Measurements from ENCODE around the gene TSPAN32.
"Not testable (repeated sequence)": the region's sequence is repeated elsewhere in the genome, so short reads cannot be mapped to it uniquely, and the experiment has no call there.

TSPAN32 gene

DNA sequence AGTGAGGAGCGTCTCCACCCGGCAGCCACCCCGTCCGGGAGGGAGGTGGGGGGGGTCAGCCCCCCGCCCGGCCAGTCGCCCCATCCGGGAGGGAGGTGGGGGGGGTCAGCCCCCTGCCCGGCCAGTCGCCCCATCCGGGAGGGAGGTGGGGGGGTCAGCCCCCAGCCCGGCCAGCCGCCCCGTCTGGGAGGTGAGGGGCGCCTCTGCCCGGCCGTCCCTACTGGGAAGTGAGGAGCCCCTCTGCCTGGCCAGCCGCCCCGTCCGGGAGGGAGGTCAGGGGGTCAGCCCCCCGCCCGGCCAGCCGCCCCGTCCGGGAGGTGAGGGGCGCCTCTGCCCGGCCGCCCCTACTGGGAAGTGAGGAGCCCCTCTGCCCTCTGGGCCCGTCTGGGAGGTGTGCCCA lies 30.8 kb downstream of the TSPAN32 start:
- DNase-seq (ENCODE audit: extremely low read depth in 1 of 2, low read depth in 1 of 2), result not testable (repeated sequence)

DNA sequence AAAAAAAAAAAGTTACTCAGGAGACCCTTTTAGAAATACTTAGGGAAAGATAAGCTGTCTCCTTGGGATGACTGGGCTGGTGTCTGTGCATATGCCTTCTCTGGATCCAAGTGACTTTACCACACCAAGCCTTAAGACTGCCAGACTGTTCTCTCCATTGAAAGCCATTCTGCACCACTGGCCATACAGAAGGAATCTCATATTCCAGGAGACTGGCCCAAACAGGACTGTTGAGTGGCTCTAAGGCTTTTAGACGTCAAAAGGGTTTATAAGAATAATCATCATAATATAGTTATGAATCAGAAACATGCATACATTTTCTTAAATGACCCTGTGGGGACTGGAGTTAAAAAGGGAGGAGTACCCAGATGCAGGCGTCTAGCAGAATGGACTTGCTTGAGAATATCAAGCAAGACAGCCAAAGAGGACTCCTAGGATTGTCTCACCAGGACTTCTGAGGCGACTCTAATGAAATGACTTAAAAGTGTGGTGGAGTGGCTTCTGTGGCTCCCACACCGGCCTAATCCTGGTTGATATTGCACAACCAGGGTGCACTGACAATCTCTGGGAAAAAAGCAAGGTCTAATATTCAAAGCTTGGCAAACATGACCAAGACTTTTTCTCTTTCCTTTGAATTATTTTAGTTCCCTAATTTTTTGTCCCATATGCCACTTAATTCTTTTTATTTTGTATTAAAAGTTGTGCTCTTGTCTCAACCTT lies 31.8 kb downstream of the TSPAN32 start:
- DNase-seq (ENCODE audit: extremely low read depth in 1 of 2, low read depth in 1 of 2), result not testable (repeated sequence)

DNA sequence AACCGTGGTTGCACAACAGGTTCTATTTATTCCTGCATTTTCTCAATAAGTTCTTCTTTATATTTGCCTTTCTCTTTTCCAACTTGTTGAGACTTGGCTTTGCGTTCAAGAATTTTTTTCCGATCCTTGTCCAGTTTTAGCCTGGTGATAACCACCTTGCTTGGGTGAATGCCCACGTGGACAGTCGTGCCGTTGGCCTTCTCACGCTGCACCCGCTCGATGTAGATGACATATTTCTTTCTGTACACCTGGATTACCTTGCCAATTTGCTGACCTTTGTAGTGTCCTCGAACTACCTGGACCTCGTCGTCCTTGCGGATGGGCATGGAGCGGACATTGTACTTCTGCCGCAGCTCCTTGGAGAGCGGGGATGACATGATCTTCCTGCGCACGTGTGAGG lies 33.5 kb downstream of the TSPAN32 start:
- DNase-seq (ENCODE audit: extremely low read depth in 1 of 2, low read depth in 1 of 2), result not testable (repeated sequence)

DNA sequence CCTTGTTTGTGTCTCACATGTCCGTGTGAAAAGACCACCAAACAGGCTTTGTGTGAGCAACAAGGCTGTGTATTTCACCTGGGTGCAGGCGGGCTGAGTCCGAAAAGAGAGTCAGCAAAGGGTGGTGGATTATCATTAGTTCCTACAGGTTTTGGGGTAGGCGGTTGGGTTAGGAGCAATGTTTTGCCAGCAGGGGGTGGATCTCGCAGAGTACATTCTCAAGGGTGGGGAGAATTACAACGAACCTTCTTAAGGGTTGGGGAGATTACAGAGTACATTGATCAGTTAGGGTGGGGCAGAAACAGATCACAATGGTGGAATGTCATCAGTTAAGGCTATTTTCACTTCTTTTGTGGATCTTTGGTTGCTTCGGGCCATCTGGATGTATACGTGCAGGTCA lies 36.9 kb downstream of the TSPAN32 start:
- not testable (repeated sequence) for DNase-seq (ENCODE audit: extremely low read depth in 1 of 2, low read depth in 1 of 2)

DNA sequence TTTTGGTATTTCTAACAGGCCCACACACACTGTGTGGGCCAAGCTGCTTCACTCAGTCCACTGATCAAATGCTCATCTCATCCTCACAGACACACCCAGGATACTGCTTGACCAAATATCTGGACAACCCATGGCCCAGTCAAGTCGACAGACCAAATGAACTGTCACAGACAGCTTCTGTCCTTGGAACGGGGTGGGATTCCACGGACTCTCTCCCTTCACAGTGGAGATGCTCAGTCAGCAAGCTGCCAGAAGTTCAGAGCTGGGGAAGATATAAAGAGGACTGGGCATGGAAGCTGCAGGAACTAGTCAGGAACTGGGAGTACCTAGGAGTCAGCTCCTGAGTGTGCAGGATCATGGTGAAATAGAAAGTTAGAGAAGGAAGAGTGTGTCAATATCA lies 40.7 kb downstream of the TSPAN32 start:
- no peak for DNase-seq (ENCODE audit: extremely low read depth in 1 of 2, low read depth in 1 of 2)

DNA sequence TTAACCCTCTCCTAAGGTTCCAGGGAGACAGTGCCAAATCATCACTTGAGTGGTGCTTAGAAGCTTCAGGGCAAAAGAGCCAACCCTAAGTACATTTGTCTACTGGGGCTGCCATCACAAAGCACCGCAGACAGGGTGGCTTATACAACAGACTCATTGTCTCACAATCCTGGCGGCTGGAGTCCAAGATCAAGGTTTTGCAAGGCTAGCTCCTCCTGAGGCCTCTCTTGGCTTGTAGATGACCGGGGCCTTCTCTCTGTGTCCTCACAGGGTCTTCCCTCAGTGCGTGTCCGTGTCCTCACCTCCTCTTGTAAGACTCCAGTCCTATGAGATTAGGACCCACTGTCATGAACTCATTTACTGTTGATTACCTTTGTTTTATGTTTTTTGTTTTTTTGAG lies 41.2 kb downstream of the TSPAN32 start:
- DNase-seq (ENCODE audit: extremely low read depth in 1 of 2, low read depth in 1 of 2), result no peak

DNA sequence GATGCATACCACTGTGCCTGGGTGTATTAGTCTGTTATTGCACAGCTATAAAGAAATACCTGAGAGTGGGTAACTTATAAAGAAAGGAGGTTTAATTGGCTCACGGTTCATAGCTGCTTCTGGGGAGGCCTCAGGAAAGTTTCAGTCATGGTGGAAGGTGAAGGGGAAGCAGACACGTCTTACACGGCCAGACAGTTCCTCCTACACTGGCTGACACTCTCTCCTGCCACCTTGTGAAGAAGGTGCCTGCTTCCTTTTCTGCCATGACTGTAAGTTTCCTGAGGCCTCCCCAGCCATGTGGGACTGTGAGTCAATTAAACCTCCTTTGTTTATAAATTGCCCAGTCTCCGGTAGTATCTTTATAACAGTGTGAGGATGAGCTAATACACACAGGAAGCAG lies 41.7 kb downstream of the TSPAN32 start:
- no peak for DNase-seq (ENCODE audit: extremely low read depth in 1 of 2, low read depth in 1 of 2)

DNA sequence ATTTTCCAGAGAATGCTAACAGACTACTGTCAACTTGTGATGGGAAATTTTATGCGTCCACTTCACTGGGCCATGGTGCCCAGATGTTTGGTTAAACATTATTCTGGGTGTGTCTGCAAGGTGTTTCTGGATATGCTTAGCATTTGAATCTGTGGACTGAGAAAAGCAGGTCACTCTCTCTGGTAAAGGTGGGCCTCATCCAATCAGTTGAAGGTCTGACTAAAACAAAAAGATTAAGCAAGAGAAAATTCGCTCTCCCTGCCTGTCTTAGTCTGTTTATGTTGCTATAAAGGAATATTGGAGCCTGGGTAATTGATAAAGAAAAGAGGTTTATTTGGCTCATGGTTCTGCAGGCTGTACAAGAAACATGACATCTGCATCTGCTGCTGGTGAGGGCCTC lies 43.2 kb downstream of the TSPAN32 start:
- DNase-seq (ENCODE audit: extremely low read depth in 1 of 2, low read depth in 1 of 2), result no peak

DNA sequence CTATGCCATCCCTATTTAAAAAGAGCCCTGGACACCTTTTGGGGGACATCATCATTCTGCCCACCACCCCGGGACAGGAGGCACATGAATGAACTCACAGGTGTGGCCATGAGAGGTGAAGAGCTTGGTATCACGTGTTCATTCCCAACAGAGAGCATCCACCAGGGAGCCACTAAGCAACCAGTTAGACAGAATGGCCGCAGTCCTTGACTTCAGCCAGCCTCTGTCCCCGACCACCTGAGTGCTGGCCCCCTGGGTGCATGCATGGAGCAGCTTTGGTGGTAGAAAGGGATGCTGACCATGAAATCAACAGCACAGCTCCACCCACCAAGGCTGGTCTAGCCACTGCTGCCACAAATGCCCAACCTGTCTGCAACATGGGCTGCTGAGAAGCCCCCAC lies 44.2 kb downstream of the TSPAN32 start:
- DNase-seq (ENCODE audit: extremely low read depth in 1 of 2, low read depth in 1 of 2), result no peak

DNA sequence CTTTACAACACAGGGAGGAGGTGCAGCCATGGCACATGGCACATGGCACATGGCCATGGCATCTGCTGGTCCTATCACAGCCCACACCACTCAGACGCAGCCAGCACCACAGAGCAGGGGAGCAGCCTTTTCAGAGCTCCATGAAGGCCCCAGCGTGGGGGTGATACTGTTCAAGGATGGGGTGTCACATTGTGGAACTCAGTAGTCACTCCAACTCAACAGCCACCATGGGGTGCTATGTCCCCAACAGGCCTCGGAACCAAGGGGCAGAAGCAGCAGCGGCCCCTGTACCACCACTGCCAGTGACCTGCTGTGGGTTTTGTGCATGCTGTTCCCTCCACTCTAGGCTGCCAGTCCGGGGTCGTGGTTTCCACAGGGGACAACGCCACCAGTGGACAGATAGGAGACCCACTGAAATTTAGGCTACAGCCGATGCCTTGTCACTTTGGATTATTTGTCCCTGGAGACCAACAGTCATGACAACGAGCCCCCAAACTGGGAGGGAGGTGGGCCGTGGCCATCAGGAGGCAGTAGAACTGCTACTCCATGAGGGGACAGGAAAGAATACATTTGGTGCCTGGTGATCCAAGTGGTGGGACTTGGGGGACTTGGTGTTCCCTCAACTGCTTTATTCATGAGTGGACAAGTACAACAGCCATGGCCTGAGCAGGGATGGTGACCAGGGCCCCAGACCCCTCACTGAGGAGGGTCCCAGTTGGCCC lies 44.9 kb downstream of the TSPAN32 start:
- no peak for DNase-seq (ENCODE audit: extremely low read depth in 1 of 2, low read depth in 1 of 2)

DNA sequence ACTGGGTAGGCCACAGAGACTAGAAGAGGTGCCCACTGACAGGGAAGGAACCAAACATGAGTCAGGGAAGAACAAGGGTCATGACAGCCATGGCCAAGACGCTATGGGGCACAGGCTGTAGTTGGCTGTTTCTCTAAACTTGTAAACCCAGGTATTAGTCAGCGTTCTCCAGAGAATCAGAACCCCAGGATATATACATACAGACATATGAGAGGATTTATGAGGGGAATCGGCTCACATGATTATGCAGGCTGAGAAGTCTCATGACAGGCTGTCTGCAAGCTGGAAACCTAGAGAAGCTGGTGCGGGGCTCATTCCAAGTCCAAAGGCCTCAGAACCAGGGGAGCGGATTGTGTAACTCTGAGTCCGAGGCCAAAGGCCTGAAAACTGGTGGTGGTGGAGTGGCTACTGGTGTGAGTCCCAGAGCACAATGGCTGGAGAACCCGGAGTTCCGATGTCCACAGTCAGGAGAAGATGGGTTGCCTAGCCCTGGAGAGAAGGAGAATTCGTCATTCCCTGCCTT lies 45.6 kb downstream of the TSPAN32 start:
- DNase-seq (ENCODE audit: extremely low read depth in 1 of 2, low read depth in 1 of 2), result no peak

DNA sequence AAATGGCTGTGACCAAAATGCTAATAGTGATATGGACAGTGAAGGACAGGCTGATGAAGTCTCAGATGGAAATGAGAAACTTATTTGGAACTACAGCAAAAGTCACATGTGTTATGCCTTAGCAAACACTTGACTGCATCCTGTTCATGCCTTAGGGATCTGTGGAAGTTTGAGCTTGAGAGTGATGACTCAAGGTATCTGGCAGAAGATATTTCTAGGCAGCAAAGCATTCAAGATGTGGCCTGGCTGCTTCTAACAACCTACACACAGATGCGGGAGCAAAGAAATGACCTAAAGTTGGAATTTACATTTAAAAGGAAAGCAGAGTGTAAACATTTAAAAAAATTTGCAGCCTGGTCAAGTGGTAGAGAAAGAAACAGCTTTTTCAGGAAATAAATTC lies 47.2 kb downstream of the TSPAN32 start:
- no peak for DNase-seq (ENCODE audit: extremely low read depth in 1 of 2, low read depth in 1 of 2)

DNA sequence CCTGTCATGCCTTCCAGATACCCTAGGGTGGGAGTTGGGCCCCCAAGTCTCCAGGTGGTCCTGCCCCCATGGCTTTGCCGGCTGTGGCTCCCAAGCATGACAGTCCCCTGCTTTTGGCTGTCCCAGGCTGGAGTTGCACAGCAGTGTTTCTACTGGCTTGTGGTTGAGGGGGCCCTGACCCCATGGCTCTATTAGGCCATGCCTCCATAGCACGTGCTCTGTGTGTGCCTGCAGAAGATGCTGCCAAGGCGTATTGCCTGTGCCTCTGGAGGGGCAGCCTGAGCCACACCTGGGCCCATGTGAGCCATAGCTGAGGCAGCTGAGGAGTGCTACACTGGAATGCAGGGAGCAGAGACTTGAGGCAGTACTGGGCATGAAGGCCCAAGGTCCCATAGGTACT lies 49.9 kb downstream of the TSPAN32 start:
- DNase-seq (ENCODE audit: extremely low read depth in 1 of 2, low read depth in 1 of 2), result no peak

DNA sequence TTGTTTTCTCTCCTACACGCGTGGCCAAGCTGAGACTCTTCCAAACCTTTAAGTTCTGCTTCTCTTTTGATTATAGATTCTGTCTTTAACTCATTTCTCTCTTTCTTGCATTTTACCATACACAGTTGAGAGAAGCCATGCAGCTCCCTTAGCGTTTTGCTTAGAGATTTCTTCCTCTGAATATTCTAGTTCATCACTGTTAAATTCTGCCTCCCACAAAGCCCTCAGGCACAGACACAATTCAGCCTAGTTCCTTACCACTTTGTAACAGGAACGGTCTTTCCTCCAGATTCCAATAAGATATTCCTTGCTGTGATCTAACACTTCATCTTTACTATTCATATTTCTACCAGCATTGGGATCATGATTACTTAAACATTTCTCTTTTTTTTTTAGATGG lies 50.6 kb downstream of the TSPAN32 start:
- no peak for DNase-seq (ENCODE audit: extremely low read depth in 1 of 2, low read depth in 1 of 2)

DNA sequence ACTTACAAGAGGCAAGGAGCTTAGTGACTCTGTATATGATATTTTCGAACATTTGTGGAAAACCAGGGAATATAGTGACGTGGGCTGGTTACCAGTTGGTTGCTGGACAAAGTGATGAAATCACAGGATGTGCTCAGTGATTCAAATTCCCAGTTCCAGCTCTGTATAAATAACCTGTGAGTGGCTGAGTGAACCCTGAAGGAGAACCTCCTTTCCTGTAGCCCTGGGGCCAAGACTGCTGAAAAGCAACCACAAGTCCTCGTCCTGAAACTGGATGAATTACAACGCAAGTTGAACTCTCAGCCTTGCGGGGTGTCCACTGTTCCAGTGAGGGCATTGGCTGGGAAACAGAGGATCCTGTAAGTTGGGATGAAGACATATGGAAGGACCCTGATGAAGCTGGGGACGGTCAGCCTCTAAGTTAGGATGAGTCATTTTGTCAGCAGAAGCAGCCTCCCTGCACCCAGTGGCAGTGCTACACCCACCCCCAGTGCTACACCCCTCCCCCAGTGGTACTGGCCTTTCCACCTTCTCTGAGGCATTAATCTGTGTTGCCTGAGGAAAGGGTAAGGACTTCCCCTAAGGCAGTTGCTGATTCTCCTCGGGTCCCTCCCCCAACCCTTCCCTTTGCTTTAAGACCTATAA lies 53.3 kb downstream of the TSPAN32 start:
- no peak for DNase-seq (ENCODE audit: extremely low read depth in 1 of 2, low read depth in 1 of 2)

DNA sequence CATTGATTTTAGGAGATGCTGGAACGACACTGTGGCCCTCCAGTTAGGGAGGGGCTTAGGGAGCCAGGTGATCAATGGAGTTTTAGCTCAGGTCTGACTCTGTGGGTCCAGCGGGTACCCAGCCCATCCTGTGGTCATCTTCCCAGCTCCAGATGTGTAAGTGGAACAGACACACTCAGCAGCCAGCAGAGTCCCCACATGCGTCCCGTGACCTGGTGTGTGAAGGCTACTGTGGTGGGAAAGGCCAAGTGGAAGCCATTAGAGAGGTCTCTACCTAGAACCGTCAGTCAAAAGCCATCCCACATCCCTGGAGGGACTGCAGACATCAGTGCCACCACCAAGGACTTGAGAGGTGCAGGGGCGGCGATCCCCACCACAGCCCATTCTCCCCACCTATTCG lies 55.4 kb downstream of the TSPAN32 start:
- DNase-seq (ENCODE audit: extremely low read depth in 1 of 2, low read depth in 1 of 2), result no peak

DNA sequence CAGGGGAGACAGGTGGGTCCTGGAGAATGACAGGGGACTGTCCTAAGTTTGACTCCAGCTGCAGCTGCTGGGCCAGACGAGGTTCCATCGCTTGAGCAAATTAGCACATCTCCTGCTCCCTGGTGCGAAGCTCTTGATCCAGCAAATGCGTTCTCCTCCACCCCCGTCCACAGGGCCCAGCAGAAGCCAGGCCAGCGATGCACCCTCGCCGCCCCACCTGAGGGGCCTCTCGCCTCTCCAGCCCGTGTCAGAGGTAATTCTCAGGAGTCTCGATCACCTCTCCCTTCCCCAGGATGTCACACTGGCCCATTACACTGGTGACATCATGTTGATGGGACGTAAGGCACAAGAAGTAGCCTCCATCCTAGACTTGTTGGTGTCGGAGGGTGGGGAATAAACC lies 55.8 kb downstream of the TSPAN32 start:
- DNase-seq (ENCODE audit: extremely low read depth in 1 of 2, low read depth in 1 of 2), result not testable (repeated sequence)

DNA sequence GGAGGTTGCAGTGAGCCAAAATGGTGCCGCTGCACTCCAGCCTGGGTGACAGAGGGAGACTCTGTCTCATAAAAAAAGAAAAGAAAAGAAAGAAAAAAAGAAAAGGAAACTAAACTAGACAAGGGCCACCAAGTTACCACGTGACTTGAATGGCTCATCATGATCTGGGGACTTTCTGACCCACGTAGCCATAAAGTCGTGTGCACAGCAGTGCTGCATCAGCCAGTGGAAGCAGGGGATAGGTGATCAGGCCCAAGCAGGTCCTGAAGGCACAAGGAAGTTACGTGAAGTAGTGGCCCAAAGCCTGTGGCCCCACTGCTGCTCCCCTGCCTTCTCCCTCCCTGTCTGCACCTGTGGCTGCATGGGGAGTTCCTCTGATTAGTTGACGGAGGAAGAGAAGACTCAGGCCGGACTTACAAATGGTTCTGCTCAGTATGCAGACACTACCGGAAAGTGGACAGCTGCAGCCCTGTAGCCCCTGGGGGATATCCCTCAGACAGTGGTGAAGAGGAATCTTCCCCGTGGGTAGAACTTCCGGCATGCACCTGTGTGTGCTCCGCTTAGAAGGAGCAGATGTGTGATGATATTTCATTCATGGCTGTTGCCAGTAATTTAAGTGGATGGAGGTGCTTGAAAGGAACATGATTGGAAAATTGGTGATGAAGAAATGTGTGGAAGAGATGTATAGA lies 57.1 kb downstream of the TSPAN32 start:
- DNase-seq (ENCODE audit: extremely low read depth in 1 of 2, low read depth in 1 of 2), result no peak

DNA sequence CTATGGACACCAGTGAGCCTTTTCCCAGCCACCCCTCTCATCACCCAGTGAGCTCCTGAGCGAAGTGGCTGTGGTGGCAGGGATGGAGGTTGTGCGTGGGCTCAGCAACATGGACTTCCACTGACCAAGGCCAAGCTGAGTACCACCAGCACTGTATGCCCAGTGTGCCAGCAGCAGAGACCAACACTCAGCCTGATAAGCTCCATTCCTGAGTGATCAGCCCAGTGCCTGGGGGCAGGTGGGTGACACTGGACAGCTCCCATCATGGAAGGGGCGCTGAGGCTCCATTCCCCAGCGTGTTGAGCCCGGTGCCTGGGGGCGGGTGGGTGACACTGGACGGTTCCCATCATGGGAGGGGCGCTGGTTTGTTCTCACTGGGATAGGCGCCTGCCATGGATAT lies 57.7 kb downstream of the TSPAN32 start:
- no peak for DNase-seq (ENCODE audit: extremely low read depth in 1 of 2, low read depth in 1 of 2)

DNA sequence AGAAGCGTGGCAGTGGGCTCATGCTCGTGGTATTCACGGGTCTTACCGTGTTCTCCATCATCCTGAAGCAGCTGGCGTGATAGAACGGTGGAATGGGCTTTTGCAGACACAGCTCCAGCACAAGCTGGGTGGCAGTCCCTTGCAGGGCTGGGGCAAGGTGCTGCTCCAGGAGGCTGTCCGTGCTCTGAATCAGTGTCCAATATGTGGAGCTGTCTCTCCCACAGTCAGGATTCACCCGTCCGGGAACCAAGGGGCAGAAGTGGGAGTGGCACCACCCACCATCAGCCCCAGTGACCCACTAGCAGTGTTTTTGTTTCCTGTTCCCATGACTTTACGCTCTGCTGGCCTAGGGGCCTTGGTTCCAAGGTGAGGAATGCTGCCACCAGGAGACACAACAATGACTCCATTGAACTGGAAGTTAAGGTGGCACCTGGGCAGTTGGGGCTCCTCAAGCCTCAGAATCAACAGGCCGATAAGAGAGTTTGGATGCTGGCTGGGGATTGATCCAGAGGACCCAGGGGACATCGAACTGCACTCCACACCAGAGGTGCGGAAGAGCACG lies 58.3 kb downstream of the TSPAN32 start:
- DNase-seq (ENCODE audit: extremely low read depth in 1 of 2, low read depth in 1 of 2), result no peak

DNA sequence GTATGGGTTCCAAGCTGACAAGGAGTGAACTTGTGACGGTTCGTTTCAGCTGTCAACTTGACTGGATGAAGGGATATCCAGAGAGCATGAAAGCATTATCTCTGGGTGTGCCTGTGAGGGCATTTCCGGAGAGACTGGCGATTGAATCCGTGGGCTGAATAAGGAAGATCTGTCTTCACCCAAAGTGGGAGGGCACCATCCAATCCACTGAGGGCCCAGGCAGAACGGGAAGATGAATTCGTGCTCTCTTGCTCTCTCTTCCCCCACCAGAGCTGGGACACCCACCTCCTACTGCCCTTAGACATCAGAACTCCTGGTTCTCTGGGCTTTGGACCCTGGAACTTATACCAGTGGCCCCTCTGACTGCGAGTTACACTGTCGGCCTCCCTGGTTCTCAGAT lies 59.8 kb downstream of the TSPAN32 start:
- no peak for DNase-seq (ENCODE audit: extremely low read depth in 1 of 2, low read depth in 1 of 2)

Data from stimulated activated CD8-positive, alpha-beta memory T cell treated with anti-CD3 and anti-CD28 coated beads, Interleukin-7, amount 100 ng/mL, for 48 hours (primary cell).